ENCODE data around the gene GUCY1A2.
"Not testable (repeated sequence)": the region's sequence is repeated elsewhere in the genome, so short reads cannot be mapped to it uniquely, and the experiment has no call there.

GUCY1A2 gene

GRCh38 chr11:106937111-106937510 lies 81.2 kb downstream of the GUCY1A2 start:
- peak; percentile 45 for DNase-seq

GRCh38 chr11:106925245-106925644 lies 93.0 kb downstream of the GUCY1A2 start:
- DNase-seq = no peak

DNA sequence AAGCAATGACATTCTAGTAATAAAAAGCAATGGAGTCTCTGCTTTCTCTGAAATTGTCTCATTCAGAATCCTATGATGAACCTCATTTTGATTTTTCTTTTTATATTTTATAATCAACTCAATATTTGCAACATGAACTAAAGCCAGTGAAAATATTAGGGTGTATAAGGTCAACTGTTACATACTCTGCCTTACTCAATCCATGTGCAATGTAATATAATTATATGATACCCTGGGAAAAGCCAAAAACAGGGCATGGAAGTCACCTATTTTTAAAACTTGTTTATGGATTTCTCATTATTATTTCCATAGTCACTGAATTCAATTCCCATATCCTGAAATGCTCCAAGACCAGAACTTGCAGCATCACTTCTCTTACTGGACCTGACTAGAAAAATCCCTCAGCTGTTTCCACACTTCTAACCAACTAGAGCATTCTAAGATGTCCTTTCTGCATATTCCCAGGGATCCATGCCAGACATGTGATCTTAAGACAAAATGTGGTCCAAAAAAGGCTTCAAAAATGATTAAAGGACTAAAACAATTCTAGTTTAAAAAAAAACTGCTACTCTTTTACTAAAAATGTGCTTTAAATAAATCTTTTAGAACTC lies 97.3 kb downstream of the GUCY1A2 start:
- no peak for DNase-seq

DNA sequence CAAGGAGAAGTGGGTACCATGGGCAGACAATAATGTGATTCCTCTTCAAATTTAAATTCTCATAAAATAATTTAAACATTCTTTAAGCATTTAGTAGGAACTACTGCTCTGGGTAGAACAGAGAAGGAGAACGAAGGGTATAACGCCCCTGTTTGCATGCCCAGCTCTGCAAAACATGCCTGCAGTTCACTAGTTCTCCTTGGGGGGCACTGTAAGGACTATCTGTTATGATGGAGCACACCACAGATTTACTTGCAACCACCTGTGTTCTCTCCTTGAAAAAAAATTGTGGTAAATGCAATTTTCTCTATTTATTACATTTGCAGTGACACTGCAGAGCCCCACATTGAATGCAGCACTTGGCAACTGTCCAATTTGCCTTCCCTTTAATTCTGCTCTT lies 100.3 kb downstream of the GUCY1A2 start:
- peak; percentile 51 for DNase-seq

GRCh38 chr11:106914409-106914808 lies 103.9 kb downstream of the GUCY1A2 start:
- no peak for DNase-seq

GRCh38 chr11:106913141-106913540 lies 105.1 kb downstream of the GUCY1A2 start:
- DNase-seq = peak; percentile 75

- no peak for DNase-seq
Observed at GRCh38 chr11:106904826-106905225, 113.5 kb downstream of the GUCY1A2 start.

DNA sequence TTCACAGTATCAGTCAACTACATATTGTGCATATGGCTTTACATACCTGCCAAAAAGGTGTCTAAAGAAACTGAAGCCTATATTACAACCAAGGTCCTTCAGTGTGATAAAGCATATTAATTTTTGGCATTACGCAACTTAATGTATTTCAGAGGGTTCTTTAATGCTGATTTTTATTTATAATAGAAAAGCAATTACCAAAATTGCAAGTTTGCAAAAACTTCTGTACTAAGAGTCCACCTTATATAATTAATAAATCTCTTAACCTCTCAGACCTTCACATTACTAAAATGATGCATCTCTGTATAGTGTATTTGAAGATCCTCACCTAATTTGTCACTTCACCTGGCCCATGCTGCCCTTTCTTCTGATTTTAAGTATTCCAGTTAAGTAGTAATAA lies 128.6 kb downstream of the GUCY1A2 start:
- DNase-seq = no peak

GRCh38 chr11:106888386-106888785 lies 129.9 kb downstream of the GUCY1A2 start:
- no peak for DNase-seq

GRCh38 chr11:106883693-106884092 lies 134.6 kb downstream of the GUCY1A2 start:
- DNase-seq = not testable (repeated sequence)

GRCh38 chr11:106879832-106880546 lies 138.3 kb downstream of the GUCY1A2 start:
- no peak for DNase-seq

DNA sequence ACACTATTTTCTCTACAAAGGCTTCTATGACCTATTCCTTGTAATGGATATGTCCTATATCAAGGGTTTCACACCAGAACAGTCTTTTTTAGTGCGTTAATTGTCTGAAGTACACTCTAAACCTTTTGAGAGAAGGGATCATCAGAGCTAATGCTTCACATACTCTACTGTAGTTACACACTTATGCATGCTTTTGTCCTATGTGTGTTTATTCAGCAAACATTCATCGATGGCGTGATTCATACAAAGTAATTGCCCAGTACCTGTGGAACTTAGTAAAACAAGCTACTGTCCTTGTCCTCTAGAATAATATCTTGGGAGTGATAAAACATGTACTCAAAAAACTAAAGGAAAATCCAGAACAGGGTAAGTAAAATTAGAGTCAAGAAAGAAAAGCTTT lies 139.2 kb downstream of the GUCY1A2 start:
- DNase-seq = peak; percentile 42

DNA sequence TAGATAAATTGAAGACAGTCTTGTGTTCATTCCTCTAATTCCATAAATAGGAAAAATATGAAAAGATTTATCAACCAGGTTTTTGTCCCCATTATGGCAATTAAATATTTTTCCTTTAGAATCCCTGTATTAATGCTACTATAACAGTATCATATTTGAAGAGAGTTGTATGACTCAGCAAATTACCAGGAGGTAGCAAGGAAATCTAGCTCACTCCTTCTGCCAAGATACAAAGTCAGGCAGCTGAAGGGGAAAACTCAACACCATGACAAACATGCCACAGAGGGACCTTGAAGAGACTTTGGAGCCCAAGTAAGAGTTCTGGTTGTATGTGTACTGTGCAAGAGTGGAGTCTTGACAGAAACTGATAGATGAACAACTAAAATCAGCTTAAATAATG lies 143.3 kb downstream of the GUCY1A2 start:
- DNase-seq = no peak

DNA sequence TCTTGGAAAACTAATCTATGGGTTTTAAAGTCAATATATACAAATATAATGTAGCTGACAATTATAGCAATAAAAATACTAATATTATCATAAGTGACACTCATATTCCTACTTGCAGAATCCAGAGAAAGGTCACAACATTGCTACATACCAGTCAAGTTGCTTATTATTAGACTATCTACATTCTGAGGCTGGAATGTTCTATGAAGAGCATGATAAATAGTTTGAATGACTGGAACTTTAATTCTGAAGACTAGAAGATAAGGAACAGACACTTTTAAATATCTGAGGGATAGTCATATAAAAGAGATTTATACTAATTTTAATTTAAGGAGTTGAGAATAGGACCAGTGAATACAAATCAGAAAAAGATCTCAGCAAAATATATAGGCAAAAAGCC lies 146.0 kb downstream of the GUCY1A2 start:
- no peak for DNase-seq

GRCh38 chr11:106858200-106858599 lies 160.1 kb downstream of the GUCY1A2 start:
- DNase-seq = no peak

DNA sequence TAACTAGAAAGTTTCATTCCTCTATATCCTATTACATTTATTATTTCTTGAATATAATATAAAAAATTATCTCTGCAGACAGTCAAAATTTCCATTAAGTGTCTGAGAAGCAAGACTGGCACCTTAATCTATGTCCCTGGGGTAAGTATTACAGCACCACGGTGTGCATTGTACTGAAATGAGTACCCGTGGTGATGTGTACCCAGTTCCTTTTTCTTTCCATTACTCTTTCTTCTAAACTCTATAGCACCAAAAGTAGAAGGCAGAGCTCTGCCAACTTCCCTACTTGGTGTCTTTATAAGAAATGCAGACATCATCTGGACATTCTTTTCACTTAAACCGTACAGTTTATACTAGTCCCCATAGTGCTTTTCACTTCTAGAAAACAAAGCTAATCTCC lies 161.7 kb downstream of the GUCY1A2 start:
- DNase-seq = no peak

- DNase-seq = no peak
Observed at GRCh38 chr11:106854429-106854828, 163.8 kb downstream of the GUCY1A2 start.

- DNase-seq = no peak
Observed at GRCh38 chr11:106853850-106854401, 164.3 kb downstream of the GUCY1A2 start.

DNA sequence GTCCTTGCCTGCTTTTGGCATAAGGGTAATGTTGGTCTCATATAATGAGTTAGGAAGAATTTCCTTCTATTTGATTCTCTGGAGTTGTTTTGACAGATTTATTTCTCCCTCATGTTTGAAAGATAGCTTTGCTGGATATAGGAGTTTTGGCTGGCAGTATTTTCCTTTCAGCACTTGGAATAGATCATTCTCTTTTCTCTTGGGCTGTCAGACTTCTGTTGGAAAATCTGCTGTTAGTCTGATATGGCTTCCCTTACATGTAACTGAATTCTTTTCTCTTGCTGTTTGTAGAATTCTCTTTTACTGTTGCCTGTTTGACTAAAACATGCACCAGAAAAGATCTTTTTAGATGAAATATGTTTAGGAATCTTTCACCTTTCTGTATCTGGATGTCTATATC lies 165.5 kb downstream of the GUCY1A2 start:
- DNase-seq = no peak

- no peak for DNase-seq
Observed at GRCh38 chr11:106848526-106848925, 169.8 kb downstream of the GUCY1A2 start.

DNA sequence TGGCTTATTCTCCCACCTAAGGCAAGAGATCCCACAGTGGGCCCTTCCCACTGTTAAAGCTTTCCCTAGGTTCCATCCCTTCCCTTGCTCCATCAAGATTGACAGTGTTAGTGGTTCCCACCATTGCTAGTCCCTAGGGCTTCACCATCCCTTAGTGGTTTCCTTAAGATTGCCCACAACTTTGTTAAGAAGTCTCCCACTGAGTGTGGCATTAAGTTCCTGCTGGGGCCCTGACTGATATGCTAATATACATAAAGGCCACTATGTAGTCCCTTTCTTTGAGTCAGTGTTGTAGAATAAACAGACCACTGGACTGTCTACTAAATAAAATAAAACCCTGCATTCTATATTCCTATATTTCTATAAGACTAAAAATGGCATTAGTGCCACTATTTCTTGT lies 176.1 kb downstream of the GUCY1A2 start:
- no peak for DNase-seq

DNA sequence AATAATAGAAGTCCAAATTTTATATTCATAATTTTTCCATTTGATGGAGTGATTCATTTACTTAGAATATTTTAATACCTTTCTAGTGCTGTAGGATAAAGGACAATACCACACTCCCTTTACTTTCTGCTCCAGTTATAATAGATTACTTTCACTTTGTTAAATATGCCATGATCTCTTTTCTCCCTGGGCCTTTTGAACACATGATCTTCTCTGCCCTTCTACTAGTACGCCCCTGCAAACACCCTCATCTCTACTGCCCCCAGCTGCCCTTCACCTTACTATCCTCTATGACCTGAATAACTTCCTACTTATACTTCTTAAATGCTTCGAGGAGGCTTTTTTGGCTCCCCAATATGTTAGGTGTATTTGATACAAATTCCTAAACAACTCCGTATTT lies 177.3 kb downstream of the GUCY1A2 start:
- no peak for DNase-seq

DNA sequence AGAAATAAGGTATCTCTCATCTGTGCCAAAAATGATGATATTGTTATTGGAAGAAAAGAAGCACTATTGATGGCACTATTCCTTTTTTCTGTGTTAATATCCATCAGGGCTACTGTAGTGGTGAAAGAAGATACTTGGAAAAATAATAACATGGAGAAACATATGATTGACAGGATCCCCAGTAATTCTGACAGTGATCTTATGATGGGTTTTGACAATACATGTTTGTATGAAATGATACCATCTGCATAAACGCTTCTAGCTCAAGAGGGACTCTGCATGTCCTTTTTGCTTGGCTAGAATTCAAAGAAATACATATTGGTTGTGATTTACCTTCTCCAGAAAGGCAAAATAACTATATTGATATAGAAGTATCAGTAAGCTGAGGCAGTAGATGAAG lies 178.1 kb downstream of the GUCY1A2 start:
- DNase-seq = no peak

GRCh38 chr11:106834567-106834966 lies 183.7 kb downstream of the GUCY1A2 start:
- DNase-seq = no peak

DNA sequence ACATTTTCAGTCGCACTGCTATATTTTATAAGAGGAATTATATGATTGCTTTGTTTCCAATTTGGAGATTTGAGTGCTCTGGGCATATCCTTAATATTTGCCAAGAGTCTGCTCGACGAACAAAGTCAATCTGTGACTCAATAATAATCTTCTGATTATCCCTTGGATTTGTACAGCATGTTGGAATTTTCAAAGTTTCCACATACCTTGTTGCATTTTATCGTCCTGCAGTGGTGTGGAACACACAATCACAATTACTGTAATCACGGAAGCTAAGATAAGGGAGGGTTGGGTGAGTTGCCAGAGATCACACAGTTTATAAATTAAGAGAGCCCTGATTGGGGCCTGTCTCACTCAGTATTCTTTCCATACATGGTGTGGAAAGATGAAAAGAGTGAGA lies 189.3 kb downstream of the GUCY1A2 start:
- no peak for DNase-seq
